NCI-H128 (cell line): ENCODE data around the gene SMAD7.
A peak's percentile ranks its signal among the peaks of the same experiment; 100 is the strongest.

Experiments used
- DNase-seq: peaks from one replicate; lab custom pipeline; 2025; ENCODE audit not compliant: unreplicated experiment; lab: John Stamatoyannopoulos, UW

The SMAD7 gene

DNA sequence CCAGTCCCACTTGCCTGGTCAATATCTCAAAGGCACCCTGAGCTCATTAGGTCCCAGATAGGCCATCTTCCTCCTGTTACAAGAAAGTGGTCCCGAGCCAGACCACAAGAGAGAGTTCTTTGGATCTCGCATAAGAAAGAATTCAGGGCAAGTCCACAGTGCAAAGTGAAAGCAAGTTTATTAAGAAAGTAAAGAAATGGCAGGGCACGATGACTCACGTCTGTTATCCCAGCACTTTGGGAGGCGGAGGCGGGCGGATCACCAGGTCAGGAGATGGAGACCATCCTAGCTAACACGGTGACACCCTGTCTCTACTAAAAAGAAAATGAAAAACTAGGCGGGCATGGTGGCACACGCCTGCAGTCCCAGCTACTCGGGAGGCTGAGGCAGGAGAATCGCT lies 10.8 kb upstream of the SMAD7 start:
- no peak for DNase-seq

DNA sequence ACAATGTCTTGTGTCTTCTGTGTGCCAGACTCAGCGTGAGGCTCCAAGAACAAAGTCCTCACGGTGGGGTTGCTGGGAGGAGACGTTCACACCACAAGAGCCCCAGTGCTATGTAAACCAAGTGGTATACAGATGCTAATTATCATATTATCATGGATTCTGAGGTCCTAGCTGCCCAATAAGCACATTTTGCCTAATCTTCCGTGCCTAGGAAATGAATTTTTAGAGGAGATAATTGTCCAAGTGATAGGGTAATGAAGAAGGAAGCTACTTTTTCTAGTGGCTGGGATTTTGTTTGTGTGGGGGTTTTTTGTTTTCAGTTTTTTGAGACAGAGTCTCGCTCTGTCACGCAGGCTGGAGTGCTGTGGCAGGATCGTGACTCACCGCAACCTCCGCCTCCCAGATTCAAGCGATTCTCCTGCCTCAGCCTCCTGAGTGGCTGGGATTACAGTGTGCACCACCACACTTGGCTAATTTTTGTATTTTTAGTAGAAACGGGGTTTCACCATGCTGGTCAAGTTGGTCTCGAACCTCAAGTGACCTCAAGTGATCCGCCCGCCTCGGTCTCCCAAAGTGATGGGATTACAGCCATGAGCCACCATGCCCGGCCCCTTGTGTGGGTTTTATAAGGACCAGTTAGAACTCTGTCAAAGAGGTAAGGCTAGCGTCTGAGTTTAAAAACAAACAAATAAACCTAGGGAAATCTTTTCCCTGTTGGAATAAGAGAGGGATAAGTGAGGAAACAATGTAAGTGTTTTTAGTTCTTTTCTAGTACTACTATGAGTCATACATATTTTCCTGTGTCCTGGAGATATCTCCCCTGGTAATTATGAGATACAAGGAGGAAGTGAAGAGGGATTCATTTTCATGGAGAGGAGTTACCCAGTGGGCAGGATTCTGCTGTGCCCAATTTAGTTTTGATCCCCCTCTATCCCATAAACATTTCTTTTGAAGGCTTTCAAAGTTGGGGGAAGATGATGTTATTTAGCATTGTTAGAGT lies 9.5 kb upstream of the SMAD7 start:
- DNase-seq = no peak

DNA sequence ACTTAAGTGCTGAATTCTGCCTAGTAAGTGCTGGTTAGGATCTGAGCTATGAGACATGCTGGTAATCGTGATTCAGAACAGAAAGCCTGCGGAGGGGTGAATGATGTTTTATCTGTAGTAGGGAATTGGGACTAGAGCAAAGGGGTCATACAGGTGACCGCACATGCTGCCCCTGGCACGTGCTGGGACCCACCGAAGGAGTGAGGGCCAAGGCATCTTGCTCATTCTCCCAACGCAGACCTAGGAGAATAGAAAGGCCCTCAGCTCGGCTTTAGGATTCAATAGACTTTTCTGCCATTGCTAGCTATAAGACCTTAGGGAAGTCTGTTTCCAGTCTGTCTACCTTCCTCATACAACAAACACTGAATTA lies 8.8 kb upstream of the SMAD7 start:
- DNase-seq = no peak

DNA sequence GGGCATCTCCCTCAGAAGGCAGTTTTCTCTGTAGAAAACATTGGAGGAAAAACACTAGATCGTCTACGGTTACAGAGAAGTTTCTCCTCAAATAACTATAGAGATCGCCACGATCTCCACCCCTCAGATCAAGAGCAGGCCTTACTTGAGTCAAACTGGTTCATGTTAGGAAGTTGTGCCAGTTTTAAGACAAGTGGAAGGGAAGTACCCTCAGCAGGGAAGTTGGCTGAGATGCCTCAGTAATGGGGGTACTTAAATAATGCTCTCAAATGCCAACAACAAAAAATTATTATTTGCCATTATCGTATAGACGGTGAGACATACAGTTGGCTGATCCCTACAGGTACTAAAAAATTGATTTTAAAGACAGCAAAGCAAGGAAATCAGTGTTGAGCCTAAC lies 8.2 kb upstream of the SMAD7 start:
- no peak for DNase-seq

DNA sequence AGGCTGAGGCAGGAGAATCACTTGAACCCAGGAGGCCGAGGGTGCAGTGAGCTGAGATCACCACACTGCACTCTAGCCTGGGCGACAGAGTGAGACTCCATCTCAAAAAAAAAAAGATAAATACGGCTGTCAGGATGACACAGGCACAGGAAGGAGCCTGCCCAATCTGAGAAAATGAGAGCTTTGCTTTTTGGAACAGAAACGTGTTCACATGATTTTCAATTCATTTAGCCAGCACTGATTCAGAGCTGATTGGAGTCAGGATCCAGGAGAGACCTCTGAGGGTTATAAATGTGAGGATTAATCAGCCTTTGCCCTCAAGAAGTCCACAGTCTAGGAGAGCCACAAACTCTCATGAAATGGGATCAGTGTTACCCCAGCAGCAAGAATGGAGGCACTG lies 6.9 kb upstream of the SMAD7 start:
- no peak for DNase-seq

DNA sequence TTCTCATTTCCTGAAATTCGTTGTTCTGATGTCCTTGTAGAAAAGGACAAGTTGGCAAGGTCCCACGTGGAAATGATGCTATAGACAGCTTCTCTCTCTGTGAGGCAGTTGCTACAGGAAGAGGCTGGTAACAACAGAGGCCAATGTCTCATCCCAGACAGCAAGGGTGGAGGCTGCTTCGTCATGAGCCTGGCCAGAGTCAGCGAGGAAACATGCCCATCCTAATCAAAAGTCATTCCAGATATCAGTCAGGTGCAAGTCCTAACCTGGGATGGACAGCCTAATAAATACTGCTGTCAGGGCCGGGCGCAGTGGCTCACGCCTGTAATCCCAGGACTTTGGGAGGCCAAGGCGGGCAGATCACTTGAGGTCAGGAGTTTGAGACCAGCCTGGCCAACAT lies 6.4 kb upstream of the SMAD7 start:
- DNase-seq = no peak

DNA sequence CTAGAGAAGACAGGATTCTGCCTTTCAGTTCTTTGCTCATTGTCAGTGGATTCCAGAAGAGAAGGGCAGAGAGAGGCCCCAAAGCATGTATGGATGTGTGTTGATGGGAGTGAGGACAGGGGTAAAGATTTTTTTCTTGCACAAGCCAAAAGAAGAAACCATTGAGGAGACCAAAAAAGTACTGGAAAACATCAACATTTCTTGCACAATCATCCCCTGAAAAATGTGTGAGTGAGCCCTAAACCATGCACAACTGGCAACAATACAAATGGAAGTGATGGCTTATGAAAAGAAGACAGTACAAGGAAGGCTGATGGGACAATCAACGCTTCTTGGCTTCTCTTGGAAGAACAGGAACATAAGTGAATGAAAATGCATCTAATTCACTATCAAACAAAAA lies 5.6 kb upstream of the SMAD7 start:
- no peak for DNase-seq

DNA sequence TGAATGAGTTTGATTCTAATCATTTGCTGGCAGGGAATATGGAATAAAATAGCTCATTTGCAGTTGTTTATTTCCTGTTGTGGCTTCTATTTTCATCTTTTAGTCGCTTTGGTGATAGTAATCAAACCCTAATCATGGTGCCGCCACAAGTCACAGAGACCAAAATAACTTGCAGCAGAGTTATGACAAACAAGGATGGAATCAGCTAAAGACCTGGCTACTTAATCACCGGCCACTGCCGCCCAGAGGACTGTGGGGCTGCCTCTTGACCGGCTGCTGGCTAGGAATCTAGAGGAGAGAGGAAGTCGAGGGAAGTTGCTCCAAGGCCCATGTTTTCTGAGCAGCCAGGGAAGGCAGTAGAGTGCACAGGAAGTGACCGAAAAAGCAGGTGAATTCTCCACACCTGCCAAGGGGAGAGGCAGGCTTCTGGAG lies 5.1 kb upstream of the SMAD7 start:
- DNase-seq = no peak

DNA sequence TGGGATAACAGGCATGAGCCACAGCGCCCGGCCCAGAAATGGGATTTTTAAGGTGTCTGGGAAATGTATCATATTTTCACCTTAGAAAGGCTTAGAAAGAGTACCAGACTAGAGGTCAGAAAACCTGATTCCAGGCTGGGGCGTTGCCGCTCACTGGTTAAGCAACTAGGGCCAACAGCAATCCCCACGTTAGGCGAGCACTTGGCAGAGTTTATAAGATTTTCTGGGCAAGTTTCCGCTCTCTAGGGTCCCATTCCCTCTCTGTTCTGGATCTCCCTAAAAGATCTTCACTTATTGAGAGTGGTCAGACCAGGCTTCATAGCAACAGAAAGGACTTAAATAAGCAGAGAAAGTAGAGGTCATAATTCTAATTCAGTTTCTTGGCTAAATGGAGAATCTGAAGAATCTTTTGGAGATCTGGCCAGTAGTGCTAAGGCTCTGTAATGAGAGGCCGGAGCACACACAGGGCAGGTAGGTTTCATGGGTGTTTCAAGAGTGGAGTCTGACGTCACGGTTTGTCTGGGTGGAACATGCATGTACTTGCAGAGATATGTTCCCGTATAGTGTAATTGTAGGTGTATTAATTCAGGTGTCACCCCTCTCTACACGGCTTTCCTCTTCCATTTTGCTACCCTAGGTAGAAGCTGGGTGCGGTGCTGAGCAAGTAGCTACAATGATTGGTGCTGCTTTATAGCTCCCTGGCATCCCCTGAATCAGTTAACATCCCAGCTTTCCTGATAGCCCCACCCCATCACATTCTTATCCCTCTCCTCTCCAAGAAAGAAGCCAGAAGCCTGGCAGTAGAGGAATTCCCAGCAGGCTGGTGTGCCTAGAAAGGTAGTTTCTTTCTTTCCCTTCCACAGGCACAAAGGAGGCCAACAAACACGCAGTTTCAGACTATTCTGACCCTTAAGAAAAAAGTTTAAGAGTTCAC lies 4.4 kb upstream of the SMAD7 start:
- DNase-seq = no peak

DNA sequence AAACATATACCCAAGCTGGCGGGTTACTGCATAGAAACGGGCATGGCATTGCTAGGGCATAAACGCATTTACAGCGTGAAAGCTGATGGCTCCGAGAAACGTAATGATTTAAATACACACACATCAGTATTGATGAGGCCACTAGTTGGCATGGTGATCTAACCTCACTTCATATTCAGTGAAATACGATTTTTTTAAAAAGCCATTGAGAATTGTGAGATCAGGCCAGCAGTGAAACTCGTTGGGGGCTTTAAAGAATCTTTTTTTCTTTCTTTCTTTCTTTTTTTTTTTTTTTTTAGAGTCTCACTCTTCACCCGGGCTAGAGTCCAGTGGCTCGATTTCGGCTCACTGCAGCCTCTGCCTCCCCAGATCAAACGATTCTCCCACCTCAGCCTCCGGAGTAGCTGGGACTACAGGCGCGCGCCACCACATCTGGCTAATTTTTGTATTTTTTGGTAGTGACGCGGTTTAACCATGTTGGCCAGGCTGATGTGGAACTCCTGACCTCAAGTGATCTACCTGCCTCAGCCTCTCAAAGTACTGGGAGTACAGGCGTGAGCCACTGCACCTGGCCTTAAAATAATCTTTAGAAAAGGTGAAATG lies 2.4 kb upstream of the SMAD7 start:
- no peak for DNase-seq

DNA sequence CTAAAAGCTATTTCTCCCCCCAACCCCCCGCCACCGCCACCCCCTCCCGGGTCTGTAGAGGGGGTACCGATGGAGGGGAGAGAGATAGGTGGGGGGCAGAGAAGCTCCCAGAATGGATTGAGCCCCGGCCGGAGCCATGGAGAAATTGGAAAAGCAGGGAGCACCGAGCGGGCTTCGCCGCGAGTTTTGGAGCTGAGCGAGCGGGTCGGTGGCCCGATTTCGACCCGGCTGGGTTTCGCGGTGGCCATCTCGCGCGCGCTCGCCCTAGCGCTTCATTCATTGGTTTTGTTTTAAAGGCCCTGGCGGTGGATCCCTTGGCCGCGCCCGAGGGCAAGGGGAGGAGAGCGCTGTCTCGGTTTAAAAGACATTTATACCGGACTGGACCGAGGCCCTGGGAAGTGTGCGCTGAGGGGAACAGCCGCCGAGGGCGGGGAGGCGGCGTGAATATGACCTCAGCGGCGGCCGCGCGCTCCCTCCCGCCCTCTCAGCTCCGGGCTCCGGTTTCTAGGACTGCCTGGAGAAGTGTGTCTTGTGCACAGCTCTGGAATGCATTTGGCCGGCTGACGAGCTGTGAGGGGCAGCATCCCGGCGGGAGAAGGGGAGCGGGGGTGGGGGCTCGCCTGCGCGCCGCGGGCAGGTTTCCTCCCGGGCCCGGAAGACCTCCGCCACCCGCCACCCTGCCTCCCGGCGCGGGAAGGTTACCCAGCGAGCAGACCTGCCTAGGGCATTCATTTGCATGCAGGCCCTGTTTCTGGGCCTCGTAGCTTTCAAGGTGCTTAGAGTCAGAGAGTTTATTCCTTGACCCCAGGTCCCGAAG lies 1.7 kb upstream of the SMAD7 start:
- DNase-seq = peak; percentile 59

DNA sequence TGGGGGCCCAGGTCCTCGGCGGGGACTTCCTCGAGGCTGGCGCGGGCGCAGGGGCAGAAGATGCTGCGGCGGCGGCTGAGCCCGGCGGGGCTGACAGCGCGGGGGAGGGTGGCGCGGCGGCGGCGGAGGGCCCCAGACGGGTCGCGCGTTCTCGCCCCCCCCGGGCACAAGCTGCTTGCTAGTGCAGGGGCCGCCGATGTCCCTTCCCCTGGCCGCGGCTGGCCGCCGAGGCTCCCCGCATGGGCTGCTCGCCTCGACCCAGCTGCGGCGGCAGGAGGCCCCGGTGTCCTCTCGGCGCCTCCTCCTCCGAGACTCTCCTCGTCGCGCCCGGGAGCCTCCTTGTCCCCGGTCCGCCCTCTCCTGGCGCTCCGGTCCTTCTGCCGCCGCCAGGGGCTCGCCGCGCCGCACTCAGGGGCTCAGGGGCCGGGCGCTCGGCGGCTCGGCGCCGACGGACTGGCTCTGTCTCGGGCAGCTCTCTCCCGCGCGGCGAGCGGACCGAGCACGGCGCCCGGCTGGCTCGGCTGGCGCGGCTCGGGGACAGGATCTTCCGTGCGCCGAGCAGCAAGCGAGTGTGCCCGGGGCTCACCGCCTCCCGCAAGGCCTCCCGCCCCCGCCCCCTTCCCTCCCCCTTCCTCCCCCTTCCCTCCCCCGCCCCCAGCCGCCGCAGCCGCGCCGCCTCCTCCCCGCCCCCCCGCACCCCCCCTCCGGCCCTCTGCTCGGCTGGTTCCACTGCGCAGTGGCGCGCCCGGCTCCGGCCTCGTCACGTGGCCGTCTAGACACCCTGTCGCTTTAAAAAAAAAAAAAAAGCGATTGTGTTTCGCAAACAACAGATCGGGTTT lies 902 bp upstream of the SMAD7 start:
- DNase-seq = peak; percentile 84

DNA sequence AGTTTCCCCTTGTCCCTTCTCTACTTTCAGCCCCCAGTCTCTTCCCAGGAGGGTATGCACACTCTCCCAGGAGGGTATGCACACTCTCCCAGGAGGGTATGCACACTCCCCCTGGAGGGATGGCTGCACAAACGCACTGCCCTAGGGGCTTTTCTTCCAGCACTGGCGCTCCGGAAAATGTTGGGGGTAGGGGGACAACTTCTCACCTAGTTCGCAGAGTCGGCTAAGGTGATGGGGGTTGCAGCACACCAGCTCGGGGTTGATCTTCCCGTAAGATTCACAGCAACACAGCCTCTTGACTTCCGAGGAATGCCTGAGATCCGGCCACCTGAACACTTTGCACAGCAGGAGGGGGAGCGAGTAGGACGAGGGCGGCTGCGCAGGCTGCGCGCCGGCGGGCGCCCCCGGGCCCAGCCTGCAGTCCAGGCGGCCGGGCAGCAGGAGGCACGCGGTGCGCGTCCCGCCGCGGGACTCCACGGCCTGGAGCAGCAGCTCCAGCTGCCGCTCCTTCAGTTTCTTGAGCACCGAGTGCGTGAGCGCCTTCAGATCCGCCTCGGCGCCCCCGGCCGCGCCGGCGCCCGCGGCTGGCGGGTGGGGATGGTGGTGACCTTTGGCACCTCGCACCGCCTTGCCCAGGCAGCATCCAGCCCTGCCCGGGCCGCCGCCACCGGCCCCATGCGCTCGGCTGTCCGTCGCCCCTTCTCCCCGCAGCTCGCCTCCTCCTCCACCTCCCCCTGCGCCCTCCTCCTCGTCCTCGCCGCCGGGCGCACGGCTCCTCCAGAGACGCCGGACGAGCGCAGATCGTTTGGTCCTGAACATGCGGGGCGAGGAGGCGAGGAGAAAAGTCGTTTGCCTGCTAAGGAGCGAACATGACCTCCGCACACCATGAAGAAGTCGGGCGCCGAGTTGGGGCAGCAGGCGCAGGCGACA lies 894 bp downstream of the SMAD7 start:
- no peak for DNase-seq

DNA sequence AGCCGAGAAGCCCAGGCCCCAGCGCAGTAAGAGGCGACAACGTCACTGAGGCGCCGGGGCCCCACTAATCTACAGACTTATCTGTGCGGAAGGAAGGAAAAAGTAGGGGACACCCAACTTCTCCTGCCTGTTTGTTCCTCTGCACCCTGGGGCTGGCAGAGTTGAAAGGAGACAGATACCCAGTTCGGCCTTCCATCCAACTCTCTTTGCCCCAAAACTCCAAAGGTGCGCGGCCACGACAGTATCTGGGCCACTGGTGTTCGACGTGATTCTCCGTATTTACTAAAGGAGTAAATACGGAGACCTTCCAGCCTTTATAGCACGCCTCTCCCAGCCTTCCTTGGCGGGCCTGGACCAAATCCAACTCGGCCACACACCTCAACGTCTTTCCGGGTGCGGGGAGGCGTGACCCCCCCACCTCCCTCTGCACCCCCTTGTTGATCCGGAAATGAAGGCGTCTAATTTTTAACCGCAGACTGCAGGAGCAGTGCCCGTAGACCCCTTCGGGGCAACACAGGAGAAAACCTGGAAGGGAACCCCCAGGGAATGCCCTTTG lies 1.6 kb downstream of the SMAD7 start:
- DNase-seq = no peak

DNA sequence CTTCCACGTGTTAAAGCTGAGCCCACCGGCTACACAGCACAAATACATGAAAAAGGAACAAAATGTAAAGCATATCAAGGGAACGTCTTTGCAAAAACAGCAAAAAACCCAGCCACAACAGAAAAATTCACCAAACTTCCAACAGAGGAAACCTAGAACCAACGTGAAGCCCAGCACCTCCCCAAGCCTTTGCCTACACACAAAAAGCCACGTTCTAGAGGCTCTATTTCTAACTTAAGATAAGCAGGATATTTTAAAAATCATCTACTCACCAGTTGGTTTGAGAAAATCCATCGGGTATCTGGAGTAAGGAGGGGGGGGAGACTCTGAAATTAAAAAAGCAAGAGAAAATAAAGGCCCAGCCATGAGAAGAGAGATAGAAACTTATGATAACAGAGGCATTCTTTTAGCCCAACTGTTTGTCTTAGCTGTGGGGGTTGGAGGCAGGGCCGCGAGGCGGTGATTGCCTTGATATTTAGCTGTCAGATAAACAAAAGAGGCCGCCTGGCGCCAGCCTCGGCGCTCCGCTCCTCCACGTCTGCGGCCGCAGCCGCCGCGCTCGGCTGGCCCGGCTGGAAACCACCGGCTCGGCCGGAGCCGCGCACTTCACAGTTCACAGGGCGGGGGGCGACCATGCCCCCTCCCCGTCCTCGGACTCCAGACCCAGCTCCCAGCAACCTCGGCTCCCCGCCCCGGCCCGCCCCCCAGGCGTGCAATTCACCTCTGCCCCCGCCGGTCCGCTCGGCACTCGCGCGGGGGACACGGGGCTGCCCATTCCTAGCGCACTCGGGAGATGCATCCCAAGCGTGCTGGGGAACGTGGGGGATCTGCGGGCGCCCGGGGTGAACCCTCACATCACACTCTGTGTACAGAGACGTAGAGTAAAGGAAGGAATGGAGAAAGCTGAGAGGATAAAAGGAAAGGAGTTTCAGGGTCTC lies 2.4 kb downstream of the SMAD7 start:
- no peak for DNase-seq

DNA sequence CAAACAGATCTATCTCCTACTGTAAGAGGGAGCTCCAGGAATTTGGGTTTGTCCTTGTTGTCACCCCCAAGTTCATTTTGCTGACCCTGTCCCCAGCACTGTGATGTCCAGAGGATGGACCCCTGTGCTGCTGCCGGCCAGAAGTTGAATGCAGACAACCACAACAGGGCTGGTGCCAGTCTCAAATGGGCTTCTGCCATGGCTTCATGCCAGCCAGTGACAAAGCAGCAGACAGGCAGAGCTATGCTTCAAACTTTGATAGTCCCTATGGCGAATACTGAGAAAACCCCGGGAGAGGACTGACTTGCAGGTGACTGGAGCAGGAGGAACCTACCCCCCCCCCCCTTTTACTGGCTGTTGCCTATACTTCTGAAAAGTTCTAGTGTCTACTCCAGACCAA lies 3.2 kb downstream of the SMAD7 start:
- DNase-seq = no peak

DNA sequence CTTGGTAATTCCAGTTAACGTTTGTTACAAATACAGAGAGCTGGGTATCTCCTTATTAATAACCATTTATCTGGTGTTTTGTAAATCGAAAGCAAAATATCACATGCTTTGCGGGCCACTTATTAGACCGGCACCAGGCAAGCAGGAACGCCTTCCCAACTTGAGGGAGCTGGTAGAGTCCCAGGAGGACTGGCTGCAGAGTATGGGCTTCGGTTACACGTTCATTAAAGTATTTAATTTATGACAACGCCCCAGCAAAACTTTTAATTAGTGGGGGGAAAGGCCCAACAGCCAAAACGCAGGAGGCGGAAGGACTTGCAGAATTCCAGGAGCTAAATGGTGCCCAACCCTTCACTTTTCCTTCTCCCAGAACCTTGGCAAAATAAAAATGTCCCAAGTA lies 3.7 kb downstream of the SMAD7 start:
- no peak for DNase-seq
